Measurements from ENCODE around the gene C2orf78.

GRCh38 chr2:73746015-73746876 lies 37.7 kb upstream of the C2orf78 start:
- TF ChIP-seq CTCF (IDR thresholded peaks at IDR 0.05) (no peak), POLR2AphosphoS5 (IDR thresholded peaks at IDR 0.05; ENCODE audit: insufficient read depth in 1 of 2, low read depth in 1 of 2) (peak in 1 of 2 donors; percentile 46)

Measured in vagina (tissue), 2 donors.